AG09309 (cell line): ENCODE results near the gene ZNF593OS.

Experiments
- DNase-seq: peaks from one replicate; pipeline ENCODE4 v3.0.0-alpha.2; 2010; ENCODE audit warnings: low read depth
- H3K4me3 ChIP-seq: 2 replicates; pipeline ENCODE4 v1.5.1; 2011; ENCODE audit warnings: mild to moderate bottlenecking, low read depth, low read length, moderate library complexity; ENCODE audit not compliant: control insufficient read depth
- CTCF ChIP-seq: IDR thresholded peaks from 2 replicates; pipeline ENCODE4 v1.5.1; 2011; ENCODE audit warnings: mild to moderate bottlenecking, low read depth, low read length, inconsistent platforms; ENCODE audit not compliant: insufficient read depth, control insufficient read depth; ENCODE audit errors: missing control alignments

The ZNF593OS gene

GRCh38 chr1:26175346-26175745 is 3.7 kb upstream of the ZNF593OS start:
- no peak for DNase-seq
- TF ChIP-seq CTCF = no peak
- H3K4me3 ChIP-seq = no peak overlapping the region

- DNase-seq = no peak
- peak overlapping the region; percentile 94 for H3K4me3 ChIP-seq
- no peak for TF ChIP-seq CTCF
These were observed 1.2 kb downstream of the ZNF593OS start for GRCh38 chr1:26170472-26170821.

DNA sequence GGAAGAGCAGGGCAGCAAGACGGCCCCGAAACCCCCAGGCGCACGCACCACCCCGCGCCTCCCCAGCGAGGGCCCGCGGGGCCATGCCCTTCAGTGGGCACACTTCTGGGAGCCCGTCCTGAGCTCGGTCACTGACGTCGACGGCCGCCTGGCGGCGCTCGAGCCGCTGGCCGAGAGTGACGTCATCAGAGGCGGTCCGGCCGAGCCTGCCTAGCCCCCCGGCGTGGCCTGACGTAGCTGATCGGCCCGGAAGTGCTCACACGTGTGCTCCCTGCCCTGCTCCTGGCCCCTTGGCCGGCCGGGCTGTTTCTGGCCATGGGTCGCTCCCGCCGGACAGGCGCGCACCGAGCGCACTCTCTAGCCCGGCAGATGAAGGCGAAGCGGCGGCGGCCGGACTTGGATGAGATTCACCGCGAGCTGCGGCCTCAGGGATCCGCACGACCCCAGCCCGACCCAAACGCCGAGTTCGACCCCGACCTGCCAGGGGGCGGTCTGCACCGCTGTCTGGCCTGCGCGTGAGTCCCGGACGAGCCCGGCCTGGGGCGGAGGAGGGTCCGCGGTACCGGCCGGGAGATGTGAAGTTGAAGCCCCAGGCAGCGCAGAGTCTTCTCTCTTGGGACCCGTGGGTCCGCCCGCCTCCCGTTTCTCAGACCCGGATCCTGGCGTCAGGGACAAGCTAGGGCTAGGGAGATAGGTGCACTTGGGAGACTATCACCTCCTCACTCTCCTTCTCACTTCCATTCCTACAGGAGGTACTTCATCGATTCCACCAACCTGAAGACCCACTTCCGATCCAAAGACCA is 1.8 kb downstream of the ZNF593OS start, which contains the start of gene ZNF593:
ZNF593 (plus strand) TSS at position 240 of the 803 bp plus-strand sequence; CDS start at position 316, 76 bp downstream.
- peak; percentile 82 for TF ChIP-seq CTCF
- H3K4me3 ChIP-seq = peak within 1 kb of the TSS; percentile 94
- peak; percentile 28 for DNase-seq

GRCh38 chr1:26169198-26169554 is 2.5 kb downstream of the ZNF593OS start:
- no peak for TF ChIP-seq CTCF
- peak overlapping the region; percentile 94 for H3K4me3 ChIP-seq
- no peak for DNase-seq

GRCh38 chr1:26168410-26169197 is 3.0 kb downstream of the ZNF593OS start, which contains the start of gene C1orf232:
TSS of gene C1orf232 (minus strand) at chr1:26168963. CDS start at chr1:26168499, 464 bp downstream.
- peak within 1 kb of the TSS; percentile 94 for H3K4me3 ChIP-seq
- DNase-seq = no peak
- TF ChIP-seq CTCF = no peak

- DNase-seq = no peak
- H3K4me3 ChIP-seq = no peak overlapping the region
- no peak for TF ChIP-seq CTCF
These were observed 4.8 kb downstream of the ZNF593OS start for GRCh38 chr1:26166719-26167281.
